Panc1 (cell line): Measurements from ENCODE around the gene CTTNBP2NL. TPM values are rescaled to one million over a fixed set of nuclear protein-coding genes. Genes with fewer than 3 reads are reported as not detected.

ENCODE experiments used
- ATAC-seq: fragments of 200-7000 bp; cut with Tn5 transposase; 2 replicates; pipeline ENCODE4 v1.9.1; 2020; ENCODE audit warnings: mild to moderate bottlenecking, moderate library complexity
- BruUV-seq: library from RNA; stranded (reverse); fragments of 400-500 nt; replicated peaks from 2 replicates; lab custom pipeline; 2021; lab: Mats Ljungman, UMichigan
- CTCF ChIA-PET: fragments of 300-600 bp; sonication (Branson Sonifier 250); formaldehyde crosslinking; loops from one replicate; lab custom pipeline; 2022; ENCODE audit warnings: antibody characterized with exemption; lab: Charles Lee
- POLR2A ChIA-PET: fragments of 300-600 bp; sonication (Branson Sonifier 250); formaldehyde crosslinking; loops from one replicate; lab custom pipeline; 2022; ENCODE audit warnings: antibody characterized with exemption; lab: Charles Lee
- DNase-seq: peaks from one replicate; pipeline ENCODE4 v3.0.0-alpha.2; 2010; ENCODE audit warnings: low read depth, low spot score
- H3K27ac ChIP-seq: 2 replicates; pipeline ENCODE4 v1.5.1; 2011; ENCODE audit warnings: mild to moderate bottlenecking, low read length, inconsistent platforms
- H3K27me3 ChIP-seq: fragments of 200-500 bp; sonication (Bioruptor generic); 2 replicates; pipeline ENCODE4 v1.6.0; 2014; ENCODE audit warnings: low read length, inconsistent platforms; ENCODE audit not compliant: control insufficient read depth, insufficient read depth
- H3K36me3 ChIP-seq: fragments of 200-500 bp; sonication (Bioruptor generic); 2 replicates; pipeline ENCODE4 v1.5.1; 2014; ENCODE audit warnings: inconsistent platforms, mild to moderate bottlenecking, low read length, moderate library complexity; ENCODE audit not compliant: control insufficient read depth, insufficient read depth
- H3K4me1 ChIP-seq: 2 replicates; pipeline ENCODE4 v1.5.1; 2011; ENCODE audit warnings: inconsistent platforms, mild to moderate bottlenecking, low read length, moderate library complexity; ENCODE audit not compliant: control insufficient read depth, insufficient read depth
- H3K4me3 ChIP-seq, 2 experiments: 2 replicates each; pipeline ENCODE4 v1.5.1; 2011 to 2012; ENCODE audit warnings: low read depth in 2 of 2, low read length in 2 of 2, mild to moderate bottlenecking in 2 of 2, inconsistent platforms in 1 of 2, moderate library complexity in 1 of 2
- H3K9me3 ChIP-seq: fragments of 200-500 bp; sonication (Bioruptor generic); 2 replicates; pipeline ENCODE4 v1.5.1; 2014; ENCODE audit warnings: low read depth, mild to moderate bottlenecking, inconsistent platforms, low read length, moderate library complexity; ENCODE audit not compliant: control insufficient read depth, insufficient read depth
- POLR2AphosphoS5 ChIP-seq: IDR thresholded peaks from 2 replicates; pipeline ENCODE4 v1.6.1; 2012; ENCODE audit warnings: mild to moderate bottlenecking, low read depth, low read length, moderate library complexity
- SIN3A ChIP-seq: IDR thresholded peaks from 2 replicates; pipeline ENCODE4 v1.6.1; 2012; ENCODE audit warnings: low read depth, mild to moderate bottlenecking, low read length, moderate library complexity, borderline replicate concordance; ENCODE audit not compliant: insufficient read depth
- TCF7L2 ChIP-seq: IDR thresholded peaks from 2 replicates; pipeline ENCODE4 v1.6.1; 2011; ENCODE audit warnings: mild to moderate bottlenecking, low read depth, low read length, inconsistent platforms
- in situ Hi-C: cut with HindIII; loops from 2 replicates; pipeline ENCODE4 v1.10.0; 2016; ENCODE audit warnings: low sequenced_read_pairs, low pct_unique_long_range_greater_than_20kb
- intact Hi-C: fragments of 100-400 bp; cut with micrococcal nuclease; formaldehyde crosslinking; loops from one replicate; pipeline ENCODE4 v1.10.0; 2022; ENCODE audit not compliant: unreplicated experiment
- total RNA-seq: library from RNA; stranded (reverse); gene quantifications from one replicate; pipeline ENCODE4 v1.2.1, GENCODE V29; 2021; ENCODE audit not compliant: unreplicated experiment
- TF ChIP-seq, protein P1 (sequence below): fragments of 450-650 bp; IDR thresholded peaks from 2 replicates; pipeline ENCODE4 v1.5.1; 2017; ENCODE audit warnings: mild to moderate bottlenecking
- TF ChIP-seq, protein P2 (sequence below), 2 experiments: IDR thresholded peaks; 2 replicates each; pipeline ENCODE4 v1.6.1; 2011 to 2012; ENCODE audit warnings: low read depth in 2 of 2, control low read depth in 1 of 2, low read length in 1 of 2, mild to moderate bottlenecking in 1 of 2, moderate library complexity in 1 of 2; ENCODE audit not compliant: insufficient read depth in 1 of 2

The CTTNBP2NL gene
- total RNA-seq, 1 experiment from 2014 or later = 18.4 TPM

DNA sequence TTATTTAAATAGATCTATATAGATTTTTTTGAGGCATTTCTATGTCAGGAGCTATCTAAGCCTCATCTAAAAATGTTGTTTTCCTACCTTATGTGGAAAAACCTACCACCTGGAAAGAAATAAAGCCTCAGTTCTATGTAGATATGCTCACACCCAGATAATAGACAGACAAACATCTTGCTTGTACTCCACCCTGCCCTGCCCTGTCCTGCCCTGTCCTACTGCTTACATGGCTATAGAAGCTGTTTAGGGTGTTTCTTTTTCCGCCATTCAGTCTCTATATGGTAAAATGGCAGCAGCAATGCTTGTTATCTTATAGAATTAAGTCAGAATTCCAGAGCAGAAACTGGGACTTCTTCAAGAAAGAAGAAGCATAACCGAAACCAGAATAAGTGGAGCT, 13.4 kb downstream of the CTTNBP2NL start:
- H3K27me3 ChIP-seq = no peaks in the 10 kb centered on the region
- ChIA-PET CTCF (no interaction called here), POLR2A (no interaction called here)
- H3K4me1 ChIP-seq = no peaks in the 10 kb centered on the region; the same call in 1 of the 2 replicates
- ATAC-seq = no peak
- TF ChIP-seq, protein P1, sequence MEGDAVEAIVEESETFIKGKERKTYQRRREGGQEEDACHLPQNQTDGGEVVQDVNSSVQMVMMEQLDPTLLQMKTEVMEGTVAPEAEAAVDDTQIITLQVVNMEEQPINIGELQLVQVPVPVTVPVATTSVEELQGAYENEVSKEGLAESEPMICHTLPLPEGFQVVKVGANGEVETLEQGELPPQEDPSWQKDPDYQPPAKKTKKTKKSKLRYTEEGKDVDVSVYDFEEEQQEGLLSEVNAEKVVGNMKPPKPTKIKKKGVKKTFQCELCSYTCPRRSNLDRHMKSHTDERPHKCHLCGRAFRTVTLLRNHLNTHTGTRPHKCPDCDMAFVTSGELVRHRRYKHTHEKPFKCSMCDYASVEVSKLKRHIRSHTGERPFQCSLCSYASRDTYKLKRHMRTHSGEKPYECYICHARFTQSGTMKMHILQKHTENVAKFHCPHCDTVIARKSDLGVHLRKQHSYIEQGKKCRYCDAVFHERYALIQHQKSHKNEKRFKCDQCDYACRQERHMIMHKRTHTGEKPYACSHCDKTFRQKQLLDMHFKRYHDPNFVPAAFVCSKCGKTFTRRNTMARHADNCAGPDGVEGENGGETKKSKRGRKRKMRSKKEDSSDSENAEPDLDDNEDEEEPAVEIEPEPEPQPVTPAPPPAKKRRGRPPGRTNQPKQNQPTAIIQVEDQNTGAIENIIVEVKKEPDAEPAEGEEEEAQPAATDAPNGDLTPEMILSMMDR = no peak
- TF ChIP-seq TCF7L2 (no peak), SIN3A (no peak), POLR2AphosphoS5 (no peak)
- H3K36me3 ChIP-seq = no peaks in the 10 kb centered on the region; the same call in 1 of the 2 replicates
- in situ Hi-C loops (no loop called here), intact Hi-C loops (no loop called here)
- H3K9me3 ChIP-seq = no peaks in the 10 kb centered on the region
- H3K4me3 ChIP-seq = no peak overlapping the region
- no TSS peak for BruUV-seq
- no peak for DNase-seq
- no peak overlapping the region for H3K27ac ChIP-seq

DNA sequence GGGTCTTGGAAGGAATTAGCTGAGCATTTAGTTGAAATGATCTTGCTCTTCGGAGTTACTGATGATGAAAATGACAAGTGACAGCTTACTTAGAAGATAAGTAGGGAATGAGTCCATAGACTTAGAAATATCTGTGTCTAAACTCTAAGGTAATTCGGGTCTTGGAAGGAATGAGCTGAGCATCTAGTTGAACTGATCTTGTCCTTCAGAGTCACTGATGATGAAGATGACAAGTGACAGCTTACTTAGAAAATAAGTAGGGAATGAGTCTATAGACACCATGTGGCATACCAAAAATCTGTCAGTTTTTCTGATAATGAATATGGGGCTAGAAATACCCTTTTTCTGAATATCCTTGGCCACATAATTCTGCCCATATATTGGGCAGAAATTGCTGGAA, 14.7 kb downstream of the CTTNBP2NL start:
- H3K27me3 ChIP-seq = no peaks in the 10 kb centered on the region
- TF ChIP-seq, protein P2, sequence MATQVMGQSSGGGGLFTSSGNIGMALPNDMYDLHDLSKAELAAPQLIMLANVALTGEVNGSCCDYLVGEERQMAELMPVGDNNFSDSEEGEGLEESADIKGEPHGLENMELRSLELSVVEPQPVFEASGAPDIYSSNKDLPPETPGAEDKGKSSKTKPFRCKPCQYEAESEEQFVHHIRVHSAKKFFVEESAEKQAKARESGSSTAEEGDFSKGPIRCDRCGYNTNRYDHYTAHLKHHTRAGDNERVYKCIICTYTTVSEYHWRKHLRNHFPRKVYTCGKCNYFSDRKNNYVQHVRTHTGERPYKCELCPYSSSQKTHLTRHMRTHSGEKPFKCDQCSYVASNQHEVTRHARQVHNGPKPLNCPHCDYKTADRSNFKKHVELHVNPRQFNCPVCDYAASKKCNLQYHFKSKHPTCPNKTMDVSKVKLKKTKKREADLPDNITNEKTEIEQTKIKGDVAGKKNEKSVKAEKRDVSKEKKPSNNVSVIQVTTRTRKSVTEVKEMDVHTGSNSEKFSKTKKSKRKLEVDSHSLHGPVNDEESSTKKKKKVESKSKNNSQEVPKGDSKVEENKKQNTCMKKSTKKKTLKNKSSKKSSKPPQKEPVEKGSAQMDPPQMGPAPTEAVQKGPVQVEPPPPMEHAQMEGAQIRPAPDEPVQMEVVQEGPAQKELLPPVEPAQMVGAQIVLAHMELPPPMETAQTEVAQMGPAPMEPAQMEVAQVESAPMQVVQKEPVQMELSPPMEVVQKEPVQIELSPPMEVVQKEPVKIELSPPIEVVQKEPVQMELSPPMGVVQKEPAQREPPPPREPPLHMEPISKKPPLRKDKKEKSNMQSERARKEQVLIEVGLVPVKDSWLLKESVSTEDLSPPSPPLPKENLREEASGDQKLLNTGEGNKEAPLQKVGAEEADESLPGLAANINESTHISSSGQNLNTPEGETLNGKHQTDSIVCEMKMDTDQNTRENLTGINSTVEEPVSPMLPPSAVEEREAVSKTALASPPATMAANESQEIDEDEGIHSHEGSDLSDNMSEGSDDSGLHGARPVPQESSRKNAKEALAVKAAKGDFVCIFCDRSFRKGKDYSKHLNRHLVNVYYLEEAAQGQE (IDR thresholded peaks at IDR 0.05; ENCODE audit: insufficient read depth in 1 of 2, low read depth in 2 of 2, low read length in 1 of 2) = no peak
- TF ChIP-seq TCF7L2 (no peak), SIN3A (no peak), POLR2AphosphoS5 (no peak)
- TF ChIP-seq, protein P1 = no peak
- no peak overlapping the region for H3K27ac ChIP-seq
- ATAC-seq (no peak), DNase-seq (no peak)
- intact Hi-C loops = no loop called here
- H3K9me3 ChIP-seq = no peaks in the 10 kb centered on the region
- BruUV-seq = no TSS peak
- in situ Hi-C loops = no loop called here
- no peaks in the 10 kb centered on the region; the same call in 1 of the 2 replicates for H3K36me3 ChIP-seq
- no peaks in the 10 kb centered on the region; the same call in 1 of the 2 replicates for H3K4me1 ChIP-seq
- CTCF ChIA-PET = no interaction called here
- POLR2A ChIA-PET = no interaction called here
- no peak overlapping the region for H3K4me3 ChIP-seq
